HepG2 (cell line): ENCODE measurements around the gene LIPT2. TPM values are rescaled to one million over a fixed set of nuclear protein-coding genes. Genes with fewer than 3 reads are reported as not detected.
A peak's percentile ranks its signal among the peaks of the same experiment; 100 is the strongest.

ENCODE experiments used
- BRF2 ChIP-seq: sonication (generic); formaldehyde crosslinking; IDR thresholded peaks from 2 replicates; pipeline ENCODE4 v1.8.1; 2022; ENCODE audit warnings: mild to moderate bottlenecking, missing genetic modification reagents
- DMAP1 ChIP-seq: IDR thresholded peaks from 2 replicates; pipeline ENCODE4 v1.6.1; 2016
- HDAC6 ChIP-seq: fragments of 200-600 bp; sonication (generic); IDR thresholded peaks from 2 replicates; pipeline ENCODE4 v1.7.0; 2017; ENCODE audit warnings: mild to moderate bottlenecking, antibody characterized with exemption, low read length, low read depth
- HNRNPLL ChIP-seq: fragments of 200-400 bp; formaldehyde crosslinking; IDR thresholded peaks from 2 replicates; pipeline ENCODE4 v1.6.1; 2017; ENCODE audit warnings: mild to moderate bottlenecking, low read depth, low read length; ENCODE audit not compliant: poor library complexity, severe bottlenecking
- HOXD1 ChIP-seq: sonication (generic); formaldehyde crosslinking; IDR thresholded peaks from 2 replicates; pipeline ENCODE4 v1.5.0; 2020; ENCODE audit warnings: missing genetic modification reagents
- MEF2D ChIP-seq: sonication (generic); formaldehyde crosslinking; IDR thresholded peaks from 2 replicates; pipeline ENCODE4 v1.5.1; 2020; ENCODE audit warnings: mild to moderate bottlenecking, missing genetic modification reagents
- NCOA2 ChIP-seq: sonication (generic); formaldehyde crosslinking; IDR thresholded peaks from 2 replicates; pipeline ENCODE4 v1.8.0; 2022; ENCODE audit warnings: inconsistent platforms
- NFE2 ChIP-seq: sonication (generic); formaldehyde crosslinking; IDR thresholded peaks from 2 replicates; pipeline ENCODE4 v1.4.0; 2020; ENCODE audit warnings: missing genetic modification reagents
- NFKB2 ChIP-seq: sonication (generic); formaldehyde crosslinking; IDR thresholded peaks from 2 replicates; pipeline ENCODE4 v1.4.0; 2020; ENCODE audit warnings: missing genetic modification reagents, borderline replicate concordance
- NRL ChIP-seq: sonication (generic); formaldehyde crosslinking; IDR thresholded peaks from 2 replicates; pipeline ENCODE4 v1.5.0; 2020; ENCODE audit warnings: missing genetic modification reagents, mild to moderate bottlenecking, moderate library complexity, borderline replicate concordance
- SOX13 ChIP-seq, 3 experiments: fragments of 450-650 bp in 1 of 3; sonication (generic) in 1 of 3; formaldehyde crosslinking in 1 of 3; IDR thresholded peaks in 2 of 3; conservative IDR thresholded peaks in 1 of 3; 2 replicates each; pipeline versions ENCODE4 v1.5.0 to v1.6.1; 2016 to 2020; ENCODE audit warnings: antibody characterized with exemption in 1 of 3, mild to moderate bottlenecking in 1 of 3, missing compliant biosample characterization in 1 of 3, missing genetic modification reagents in 1 of 3, moderate library complexity in 1 of 3
- SOX5 ChIP-seq: IDR thresholded peaks from 2 replicates; pipeline ENCODE4 v1.6.1; 2016; ENCODE audit warnings: borderline replicate concordance
- SP5 ChIP-seq: IDR thresholded peaks from 2 replicates; pipeline ENCODE4 v1.6.1; 2016; ENCODE audit warnings: low read depth, borderline replicate concordance
- SRSF4 ChIP-seq: fragments of 200-400 bp; formaldehyde crosslinking; IDR thresholded peaks from one replicate; pipeline ENCODE4 v1.6.1; 2018; ENCODE audit warnings: mild to moderate bottlenecking, low read depth, low read length, moderate library complexity; ENCODE audit not compliant: poor library complexity, severe bottlenecking
- STAT6 ChIP-seq: sonication (generic); formaldehyde crosslinking; IDR thresholded peaks from 2 replicates; pipeline ENCODE4 v1.4.0; 2020; ENCODE audit warnings: missing genetic modification reagents, mild to moderate bottlenecking, borderline replicate concordance
- YEATS4 ChIP-seq: sonication (generic); formaldehyde crosslinking; IDR thresholded peaks from 2 replicates; pipeline ENCODE4 v1.4.0; 2020; ENCODE audit warnings: missing genetic modification reagents, borderline replicate concordance
- ZFX ChIP-seq: sonication (generic); formaldehyde crosslinking; IDR thresholded peaks from 2 replicates; pipeline ENCODE4 v1.4.0; 2020; ENCODE audit warnings: mild to moderate bottlenecking, low read depth, missing genetic modification reagents, moderate library complexity
- ZMYM2 ChIP-seq: sonication (generic); formaldehyde crosslinking; IDR thresholded peaks from 2 replicates; pipeline ENCODE4 v1.8.0; 2022; ENCODE audit warnings: mild to moderate bottlenecking, missing genetic modification reagents
- ZNF124 ChIP-seq: sonication (generic); formaldehyde crosslinking; IDR thresholded peaks from 2 replicates; pipeline ENCODE4 v1.4.0; 2020; ENCODE audit warnings: missing genetic modification reagents
- ZNF597 ChIP-seq: sonication (generic); formaldehyde crosslinking; IDR thresholded peaks from 2 replicates; pipeline ENCODE4 v1.5.0; 2020; ENCODE audit warnings: missing genetic modification reagents
- ZNF772 ChIP-seq: sonication (generic); formaldehyde crosslinking; IDR thresholded peaks from 2 replicates; pipeline ENCODE4 v1.5.0; 2020; ENCODE audit warnings: mild to moderate bottlenecking, missing genetic modification reagents
- ZNF776 ChIP-seq: sonication (generic); formaldehyde crosslinking; IDR thresholded peaks from 2 replicates; pipeline ENCODE4 v1.4.0; 2020; ENCODE audit warnings: mild to moderate bottlenecking, missing genetic modification reagents
- polyA plus RNA-seq, 8 experiments: library from polyadenylated mRNA; depleted of rRNA in 3 of 8; stranded (reverse) in 7 of 8; unstranded in 1 of 8; fragments of >200 nt; fragmentation: Illumina TruSeq in 4 of 8; extraction: Trizol in 4 of 8; gene quantifications; 2 replicates each; pipeline versions ENCODE4 v1.2.1 to v1.2.3, GENCODE V29; 2011 to 2016; ENCODE audit warnings: low read depth in 4 of 8, missing spikeins in 1 of 8, mixed read lengths in 1 of 8; ENCODE audit not compliant: insufficient read depth in 1 of 8
- total RNA-seq, 5 experiments: library from RNA; depleted of rRNA; stranded (reverse); fragments of >200 nt; fragmentation: Illumina TruSeq; extraction: Trizol; gene quantifications; 2 replicates each; pipeline ENCODE4 v1.2.3, GENCODE V29; 2016; ENCODE audit warnings: low read depth in 1 of 5
- TF ChIP-seq, protein P1 (sequence below): sonication (generic); formaldehyde crosslinking; IDR thresholded peaks from 2 replicates; pipeline ENCODE4 v1.5.1; 2020; ENCODE audit warnings: missing genetic modification reagents, mild to moderate bottlenecking, borderline replicate concordance

Gene LIPT2
- total and polyA plus RNA-seq, 2 of the 13 experiments (the other 11 are each of a cell fraction or from before 2014, with no cell fraction given) = 3.0 to 5.6 TPM

DNA sequence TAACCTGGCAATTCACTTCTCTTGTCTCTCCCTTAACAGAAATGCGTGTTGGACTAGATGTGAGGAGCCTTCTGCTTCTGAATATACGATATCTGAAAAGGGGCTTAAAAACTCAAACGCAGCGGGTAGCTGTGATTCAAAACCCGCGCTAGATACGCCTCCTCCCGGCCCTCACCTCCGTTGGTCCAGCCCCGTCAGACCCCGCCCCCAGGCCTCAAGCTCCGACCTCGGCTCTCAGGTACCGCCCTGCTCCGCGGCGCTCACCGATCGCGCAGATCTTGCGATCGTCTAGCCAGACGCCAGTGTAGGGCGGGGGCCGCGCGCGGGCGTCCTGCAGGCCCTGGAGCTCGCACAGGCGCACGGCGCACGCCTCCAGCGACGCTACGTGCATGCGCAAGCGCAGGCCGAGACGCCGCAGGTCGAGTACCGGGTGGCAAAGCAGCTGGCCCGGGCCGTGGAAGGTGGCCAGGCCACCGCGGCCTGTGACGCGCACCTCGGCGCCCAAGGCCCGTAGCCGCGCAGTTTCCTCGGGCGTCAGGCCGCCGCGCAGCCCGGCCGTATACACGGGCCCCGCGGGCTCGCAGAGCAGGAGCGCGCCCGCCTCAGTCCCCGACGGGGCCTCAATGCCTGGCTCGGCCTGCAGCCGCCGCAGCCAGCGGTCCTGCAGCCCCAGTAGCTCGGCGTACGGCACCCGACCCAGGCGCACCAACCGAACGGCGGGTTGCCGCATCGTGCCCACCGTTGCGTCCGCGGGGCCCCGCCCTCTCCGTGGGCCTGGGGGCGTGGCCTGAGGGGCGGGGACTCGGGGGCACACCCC, at the start of gene LIPT2 (continued):
- no peak for TF ChIP-seq SOX13 (IDR thresholded peaks at IDR 0.05)
- 0 out of 4 replicates have a peak, but pooled peaks of 1 of the 2 experiments have one; percentile 21 for TF ChIP-seq SOX13 (CRISPR knock-in tag; conservative IDR thresholded peaks at IDR 0.05 in 1 of 2, IDR thresholded peaks at IDR 0.05 in 1 of 2)
- TF ChIP-seq SP5 (CRISPR knock-in tag) = peak; percentile 54; the same call in 1 of the 2 replicates
- peak; percentile 12; the same call in 1 of the 2 replicates for TF ChIP-seq SOX5 (CRISPR knock-in tag)
- 0 out of 2 replicates have a peak, but pooled peaks have one; percentile 72 for TF ChIP-seq ZMYM2 (CRISPR knock-in tag)
- peak; percentile 93 for TF ChIP-seq HNRNPLL
- no peak for TF ChIP-seq MEF2D (CRISPR knock-in tag)
- no peak for TF ChIP-seq HOXD1
- TF ChIP-seq ZNF124 (CRISPR knock-in tag) = no peak
- TF ChIP-seq ZFX (CRISPR knock-in tag) = peak; percentile 99
- TF ChIP-seq HDAC6 = no peak
- peak; percentile 34; the same call in 1 of the 2 replicates for TF ChIP-seq STAT6 (CRISPR knock-in tag)
- 0 out of 2 replicates have a peak, but pooled peaks have one; percentile 73 for TF ChIP-seq ZNF597 (CRISPR knock-in tag)
- TF ChIP-seq NFKB2 = peak; percentile 89
- TF ChIP-seq BRF2 (CRISPR knock-in tag) = no peak; the same call in 1 of the 2 replicates
- TF ChIP-seq DMAP1 (CRISPR knock-in tag) = peak; percentile 70
- no peak for TF ChIP-seq SRSF4
- TF ChIP-seq ZNF776 (CRISPR knock-in tag) = peak; percentile 99
- no peak; the same call in 1 of the 2 replicates for TF ChIP-seq NCOA2 (CRISPR knock-in tag)
- peak; percentile 66; the same call in 1 of the 2 replicates for TF ChIP-seq ZNF772 (CRISPR knock-in tag)
- TF ChIP-seq YEATS4 (CRISPR knock-in tag) = peak; percentile 99
- TF ChIP-seq, protein P1, sequence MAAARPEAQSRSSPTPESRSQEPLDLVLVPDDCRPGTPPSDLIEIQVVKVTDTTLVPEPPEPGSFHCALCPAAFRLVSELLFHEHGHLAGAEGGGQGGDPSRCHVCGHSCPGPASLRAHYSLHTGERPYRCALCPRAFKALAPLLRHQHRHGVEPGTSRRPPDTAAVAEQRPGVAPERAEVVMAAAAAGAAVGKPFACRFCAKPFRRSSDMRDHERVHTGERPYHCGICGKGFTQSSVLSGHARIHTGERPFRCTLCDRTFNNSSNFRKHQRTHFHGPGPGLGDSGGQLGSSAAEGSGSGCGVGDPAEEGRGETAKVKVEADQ (CRISPR knock-in tag) = peak; percentile 86
- no peak for TF ChIP-seq NFE2 (CRISPR knock-in tag)
- TF ChIP-seq NRL = peak; percentile 68; the same call in 1 of the 2 replicates
